Left ventricle myocardium superior (tissue), 1 donor: ENCODE measurements around the gene P2RY8. TPM values are rescaled to one million over a fixed set of nuclear protein-coding genes. Genes with fewer than 3 reads are reported as not detected.
"Not testable (repeated sequence)": the region's sequence is repeated elsewhere in the genome, so short reads cannot be mapped to it uniquely, and the experiment has no call there.

Experiments
- ATAC-seq: fragments of 200-7000 bp; cut with Tn5 transposase; one replicate; pipeline ENCODE4 v1.9.1; 2020; ENCODE audit warnings: mild to moderate bottlenecking, moderate library complexity
- DNase-seq: peaks from one replicate; pipeline ENCODE4 v3.0.0-alpha.2; 2020
- intact Hi-C: fragments of 100-400 bp; cut with micrococcal nuclease; formaldehyde crosslinking; loops from one replicate; pipeline ENCODE4 v1.11.0; 2022
- total RNA-seq: library from RNA; stranded (reverse); fragmentation: NEBNext Ultra II Directional; extraction: Animal tissue kit (Norgen Biotek cat#: 25700); gene quantifications from one replicate; pipeline ENCODE4 v1.2.1, GENCODE V29; 2021
- donor health status: DM: no; HTN: yes; CAD: no; lungs with severe emphysema.

The P2RY8 gene
- total RNA-seq, 1 donor from 2014 or later = 2.6 TPM

- no peak for DNase-seq
- intact Hi-C loops = no loop called here
- ATAC-seq = peak; percentile 45
These were observed 9.8 kb upstream of the P2RY8 start for GRCh38 chrX:1546691-1547251.

DNA sequence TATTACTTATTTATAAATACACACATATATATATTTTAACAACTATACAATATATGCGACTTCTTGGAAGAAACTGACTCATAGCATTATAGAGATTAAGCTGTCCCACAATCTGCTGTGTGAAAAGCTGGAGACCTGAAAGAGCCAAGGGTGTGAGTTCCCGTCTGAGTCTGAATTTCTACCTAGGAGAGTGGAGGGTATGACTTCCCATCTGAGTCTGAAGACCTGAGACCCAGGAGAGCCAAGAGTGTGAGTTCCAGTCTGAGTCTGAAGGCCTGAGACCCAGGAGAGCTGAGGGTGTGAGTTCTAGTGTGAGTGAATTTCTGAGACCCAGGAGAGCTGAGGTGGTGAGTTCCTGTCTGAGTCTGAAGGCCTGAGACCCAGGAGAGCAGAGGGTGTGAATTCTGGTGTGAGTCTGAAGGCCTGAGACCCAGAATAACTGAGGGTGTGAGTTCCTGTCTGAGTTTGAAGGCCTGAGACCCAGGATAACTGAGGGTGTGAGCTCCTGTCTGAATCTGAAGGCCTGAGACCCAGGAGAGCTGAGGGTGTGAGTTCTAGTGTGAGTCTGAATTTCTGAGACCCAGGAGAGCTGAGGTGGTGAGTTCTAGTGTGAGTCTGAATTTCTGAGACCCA lies 8.9 kb upstream of the P2RY8 start:
- no peak for ATAC-seq
- DNase-seq = no peak
- intact Hi-C loops = no loop called here

DNA sequence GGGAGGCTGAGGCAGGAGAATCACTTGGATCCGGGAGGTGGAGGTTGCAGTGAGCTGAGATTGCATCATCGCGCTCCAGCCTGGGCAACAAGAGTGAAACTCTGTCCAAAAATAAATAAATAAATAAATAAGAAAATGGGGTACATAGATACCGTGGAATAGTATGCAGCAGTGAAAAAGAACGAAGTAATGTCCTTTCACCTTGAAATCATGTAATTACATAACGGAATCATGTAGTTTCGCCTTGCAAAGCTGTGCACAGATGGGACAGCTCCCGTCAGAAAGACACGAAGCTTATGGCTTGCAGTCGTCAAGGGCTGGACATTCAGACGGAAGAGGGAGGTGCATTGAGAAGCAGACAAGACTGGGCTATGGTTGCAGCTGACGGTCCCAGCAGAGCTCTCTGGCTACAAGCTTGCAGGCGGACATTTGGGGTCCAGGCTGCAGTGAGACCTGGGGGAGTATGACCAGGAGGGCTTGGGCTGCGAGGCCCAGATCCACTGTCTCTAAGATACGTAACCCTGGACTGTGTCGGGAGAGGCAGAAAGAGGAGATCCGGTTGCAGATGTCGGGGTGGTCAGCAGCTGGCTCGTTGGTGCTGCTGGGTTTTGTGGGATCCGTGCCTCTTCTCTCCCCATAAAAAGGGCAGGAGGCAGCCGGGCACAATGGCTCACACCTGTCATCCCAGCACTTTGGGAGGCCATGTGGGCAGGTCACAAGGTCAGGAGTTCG lies 6.2 kb upstream of the P2RY8 start:
- no peak for DNase-seq
- ATAC-seq = no peak
- intact Hi-C loops = no loop called here

DNA sequence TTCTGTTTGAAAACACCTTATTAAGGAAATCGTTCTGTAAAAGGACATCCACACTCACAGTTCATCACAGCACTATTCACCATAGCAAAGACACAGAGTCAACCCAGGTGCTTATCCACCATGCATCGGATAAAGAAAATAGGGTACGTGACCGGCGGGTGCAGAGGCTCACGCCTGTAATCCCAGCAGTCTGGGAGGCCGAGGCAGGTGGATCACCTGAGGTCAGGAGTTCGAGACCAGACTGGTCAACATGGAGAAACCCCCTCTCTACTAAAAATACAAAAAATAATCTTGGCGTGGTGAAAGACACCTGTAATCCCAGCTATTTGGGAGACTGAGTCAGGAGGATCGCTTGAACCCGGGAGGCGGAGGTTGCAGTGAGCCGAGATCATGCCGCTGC lies 2.2 kb upstream of the P2RY8 start:
- intact Hi-C loops, DNase-seq, ATAC-seq: not testable (repeated sequence)

DNA sequence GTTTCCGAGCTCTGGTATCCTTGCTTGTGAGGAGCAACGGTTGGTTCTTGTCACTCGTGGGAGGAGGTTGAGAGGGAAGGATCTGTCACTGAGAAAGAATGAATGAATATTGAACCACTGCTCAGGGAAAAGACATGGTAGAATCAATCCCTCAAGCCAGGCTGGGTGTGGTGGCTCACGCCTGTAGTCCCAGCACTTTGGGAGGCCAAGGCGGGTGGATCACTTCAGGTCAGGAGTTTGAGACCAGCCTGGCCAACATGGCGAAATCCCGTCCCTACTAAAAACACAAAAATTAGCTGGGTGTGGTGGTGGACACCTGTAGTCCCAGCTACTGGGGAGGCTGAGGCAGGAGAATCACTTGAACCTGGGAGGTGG lies 718 bp upstream of the P2RY8 start:
- intact Hi-C loops, DNase-seq, ATAC-seq: not testable (repeated sequence)

- intact Hi-C loops = no loop called here
- DNase-seq = no peak
- peak; percentile 17 for ATAC-seq
These were observed 314 bp downstream of the P2RY8 start for GRCh38 chrX:1536712-1537030.

DNA sequence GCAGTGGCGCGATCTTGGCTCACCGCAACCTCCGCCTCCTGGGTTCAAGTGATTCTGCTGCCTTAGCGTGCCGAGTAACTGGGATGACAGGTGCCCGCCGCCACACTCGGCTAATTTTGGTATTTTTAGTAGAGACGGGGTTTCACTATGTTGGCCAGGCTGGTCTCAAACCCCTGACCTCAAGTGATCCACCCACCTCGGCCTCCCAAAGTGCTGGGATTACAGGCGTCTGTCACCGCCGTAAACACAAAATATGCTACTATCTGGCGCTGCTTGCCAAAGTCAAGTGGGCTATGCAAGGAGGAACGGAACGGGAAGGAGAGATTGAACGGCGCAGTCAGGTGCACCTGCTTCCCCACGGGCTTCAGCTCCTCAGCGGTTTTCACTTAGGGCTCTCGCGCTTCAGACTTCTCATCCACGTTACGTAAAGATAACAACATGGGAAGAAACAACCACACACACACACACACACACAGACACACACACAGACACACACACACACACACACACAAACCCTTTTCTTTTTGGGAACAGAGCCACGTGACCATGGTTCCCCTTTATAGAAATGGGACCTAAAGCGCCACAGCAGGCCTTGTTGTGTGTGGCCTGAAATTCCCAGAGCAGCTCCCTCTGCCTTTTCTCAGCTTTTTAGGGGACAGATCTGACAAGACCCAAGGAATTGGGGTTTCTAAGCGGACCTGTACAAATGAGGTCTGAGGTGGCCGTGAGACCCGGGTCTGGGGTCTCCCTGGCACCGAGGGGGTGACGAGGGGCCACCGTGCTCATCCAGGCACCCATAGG lies 1.5 kb downstream of the P2RY8 start:
- DNase-seq (no peak), ATAC-seq (peak; percentile 56)
- intact Hi-C loops = no loop called here

- ATAC-seq = no peak
These were observed 2.5 kb downstream of the P2RY8 start for GRCh38 chrX:1534301-1535168.

DNA sequence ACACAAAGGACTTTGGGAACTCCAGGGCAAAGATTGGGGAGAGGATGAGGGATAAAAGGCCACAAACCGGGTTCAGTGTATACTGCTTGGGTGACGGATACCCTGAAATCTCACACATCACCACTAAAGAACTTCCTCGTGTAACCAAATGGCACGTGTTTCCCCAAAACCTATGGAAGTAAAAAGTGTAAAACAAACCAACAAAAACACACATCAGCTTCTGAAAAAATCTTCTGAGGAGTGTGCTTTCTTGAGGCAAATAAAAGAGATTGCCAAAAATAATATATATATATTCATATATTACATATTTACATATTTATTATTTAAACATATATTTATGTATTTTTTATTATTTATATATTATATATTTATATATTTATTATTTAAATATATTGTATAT lies 3.9 kb downstream of the P2RY8 start:
- intact Hi-C loops = no loop called here
- DNase-seq (no peak), ATAC-seq (no peak)

More at GRCh38 chrX:1534301-1535168, 2.5 kb downstream of the P2RY8 start:
- intact Hi-C loops = no loop called here
- DNase-seq = no peak

GRCh38 chrX:1531096-1531890 lies 5.7 kb downstream of the P2RY8 start:
- intact Hi-C loops = no loop called here
- no peak for DNase-seq
- no peak for ATAC-seq

DNA sequence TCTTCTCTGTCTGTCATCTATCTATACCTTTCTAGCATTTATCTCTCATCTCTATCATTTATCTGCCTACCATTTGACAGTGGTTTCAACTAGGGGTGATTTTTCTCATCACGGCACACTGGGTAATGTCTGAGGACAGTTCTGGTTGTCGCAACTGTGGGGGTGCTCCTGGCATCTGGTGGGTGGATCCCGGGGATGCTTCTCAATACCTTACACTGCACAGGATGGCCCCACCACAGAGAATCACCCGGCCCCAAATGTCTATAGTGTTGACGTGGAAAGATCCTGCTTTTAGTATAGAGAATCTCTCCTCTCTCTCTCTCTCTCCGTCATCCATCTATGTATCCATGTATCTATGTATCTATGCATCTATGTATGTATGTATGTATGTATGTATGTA lies 7.2 kb downstream of the P2RY8 start:
- no peak for DNase-seq
- intact Hi-C loops = no loop called here
- ATAC-seq = no peak

DNA sequence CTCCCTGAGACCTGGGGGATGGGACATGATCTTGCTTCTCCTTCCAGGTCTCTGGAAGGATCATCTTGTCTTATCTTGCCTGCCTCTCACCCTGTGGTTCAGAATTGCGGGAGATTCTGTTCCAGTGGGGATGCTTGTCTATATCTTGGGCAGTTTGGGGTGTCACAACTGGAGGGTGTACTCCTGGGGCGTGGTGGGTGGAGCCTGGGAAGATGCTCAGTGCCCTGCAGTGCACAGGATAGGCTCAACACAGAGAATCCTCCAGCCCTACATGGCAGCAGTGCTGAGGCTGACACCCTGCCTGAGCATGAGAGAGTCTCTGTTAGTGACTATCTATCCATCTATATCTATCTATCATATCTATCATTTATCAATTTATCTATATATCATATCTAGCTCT lies 7.7 kb downstream of the P2RY8 start:
- ATAC-seq (no peak), DNase-seq (no peak)
- intact Hi-C loops = no loop called here

DNA sequence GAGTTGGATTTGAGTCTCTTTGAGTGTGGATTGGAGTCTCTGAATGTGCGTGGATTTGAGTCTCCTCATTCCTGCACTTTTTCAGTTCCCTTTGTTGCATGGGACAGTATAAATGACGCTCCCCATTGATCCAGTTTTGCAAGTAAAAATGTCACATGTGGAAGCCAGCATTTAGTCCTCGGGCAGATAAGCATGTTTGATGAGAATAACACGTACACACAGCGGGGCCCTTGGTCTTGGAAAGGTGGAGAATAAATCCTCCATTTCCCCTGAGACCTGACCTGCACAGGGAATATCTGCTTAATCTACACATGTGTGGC lies 8.1 kb downstream of the P2RY8 start:
- DNase-seq (no peak), ATAC-seq (no peak)
- intact Hi-C loops = no loop called here

DNA sequence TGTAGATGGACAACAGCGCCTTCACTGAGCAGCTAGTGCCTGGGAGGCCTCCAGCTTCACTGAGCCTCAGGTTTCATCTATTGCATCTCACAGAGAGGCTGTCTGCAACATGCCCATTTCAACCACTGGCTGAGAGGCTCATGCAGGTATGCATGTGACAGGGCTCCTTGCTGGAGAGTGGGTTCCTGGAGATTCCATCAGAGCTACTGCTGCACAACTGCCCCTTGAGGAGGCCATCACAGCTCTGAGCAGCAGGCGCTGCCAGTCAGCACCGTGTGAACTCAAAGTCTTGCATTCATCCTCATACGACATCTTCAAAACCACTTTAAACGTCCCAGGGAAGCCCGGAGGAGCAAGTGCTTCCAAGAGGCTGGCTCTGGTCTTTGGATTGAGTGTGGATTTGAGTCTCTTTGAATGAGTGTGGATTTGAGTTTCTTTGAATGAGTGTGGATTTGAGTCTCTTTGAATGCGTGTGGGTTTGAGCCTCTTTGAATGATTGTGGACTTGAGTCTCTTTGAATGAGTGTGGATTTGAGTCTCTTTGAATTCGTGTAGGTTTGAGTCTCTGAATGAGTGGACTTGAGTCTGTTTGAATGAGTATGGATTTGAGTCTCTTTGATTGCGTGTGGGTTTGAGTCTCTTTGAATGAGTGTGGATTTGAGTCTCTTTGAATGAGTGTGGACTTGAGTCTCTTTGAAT lies 8.7 kb downstream of the P2RY8 start:
- intact Hi-C loops = no loop called here
- DNase-seq (no peak), ATAC-seq (no peak)

GRCh38 chrX:1527457-1527856 lies 9.5 kb downstream of the P2RY8 start:
- ATAC-seq (no peak), DNase-seq (no peak)
- intact Hi-C loops = no loop called here

DNA sequence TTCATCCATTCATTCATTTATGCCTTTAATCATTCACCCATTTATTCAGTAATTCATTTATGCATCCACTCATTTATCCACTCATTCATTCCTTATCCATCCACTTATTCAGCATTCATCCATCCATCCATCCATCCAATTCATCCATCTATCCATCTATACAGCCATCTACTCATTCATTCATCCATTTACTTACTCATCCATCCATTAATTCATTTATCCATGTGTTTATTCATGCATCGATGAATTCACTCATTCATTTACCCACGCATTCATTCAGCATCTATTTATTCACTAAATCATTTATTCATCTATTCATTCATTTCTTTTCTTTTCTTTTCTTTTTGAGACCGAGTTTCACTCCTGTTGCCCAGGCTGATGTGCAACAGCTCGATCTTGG lies 10.4 kb downstream of the P2RY8 start:
- no peak for ATAC-seq
- DNase-seq = no peak
- intact Hi-C loops = no loop called here

GRCh38 chrX:1525583-1526355 lies 11.2 kb downstream of the P2RY8 start:
- DNase-seq = no peak
- intact Hi-C loops = no loop called here
- ATAC-seq = no peak
